SK-N-DZ (cell line): Measurements from ENCODE around the gene ZBTB7C.

Experiments used
- DNase-seq: peaks from one replicate; pipeline ENCODE4 v3.0.0-alpha.2; 2015; ENCODE audit warnings: low spot score

Gene ZBTB7C

GRCh38 chr18:48168861-48169260 is 240.3 kb downstream of the ZBTB7C start:
- no peak for DNase-seq

- DNase-seq, result no peak
These were observed 241.3 kb downstream of the ZBTB7C start for GRCh38 chr18:48167897-48168253.

GRCh38 chr18:48166336-48166875 is 242.8 kb downstream of the ZBTB7C start:
- no peak for DNase-seq

GRCh38 chr18:48165111-48165866 is 243.9 kb downstream of the ZBTB7C start:
- no peak for DNase-seq

- no peak for DNase-seq
These were observed 244.5 kb downstream of the ZBTB7C start for GRCh38 chr18:48164701-48165100.

DNA sequence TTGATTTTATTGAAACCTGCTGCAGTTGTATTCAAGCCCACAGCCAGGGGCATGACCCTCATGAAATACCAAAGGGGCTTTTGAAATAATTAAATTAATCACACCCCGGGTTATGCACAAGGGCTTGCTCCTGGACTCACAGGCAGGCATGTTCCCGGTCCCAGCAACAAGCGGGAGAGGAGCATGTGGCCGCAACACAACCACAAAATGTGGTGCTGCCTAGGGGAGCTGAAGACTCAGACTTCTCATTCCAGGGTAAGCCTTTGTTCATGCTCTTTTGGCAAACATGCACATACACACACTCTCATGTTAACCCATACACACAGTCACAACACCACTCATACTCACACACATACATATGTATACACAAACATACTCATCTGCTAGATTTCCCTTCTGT is 245.1 kb downstream of the ZBTB7C start:
- DNase-seq, result no peak

DNA sequence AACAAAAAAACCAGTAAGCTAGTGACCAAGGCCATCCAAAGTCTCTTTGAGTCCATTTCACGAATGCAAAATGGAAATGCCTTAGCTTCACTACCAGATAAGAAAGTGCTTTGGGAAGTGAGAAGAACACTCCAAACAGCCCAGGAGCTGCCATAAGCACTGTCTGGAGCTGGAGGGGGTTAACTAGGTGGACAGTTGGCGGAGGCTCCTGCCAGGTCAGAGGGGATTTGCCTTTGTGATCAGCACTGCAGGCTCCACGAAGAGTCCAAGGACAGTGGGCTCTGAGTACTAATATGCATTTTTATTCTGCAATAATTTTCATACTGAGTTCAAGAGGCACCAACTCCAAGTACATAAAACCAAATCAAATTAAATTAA is 245.5 kb downstream of the ZBTB7C start:
- DNase-seq, result no peak

DNA sequence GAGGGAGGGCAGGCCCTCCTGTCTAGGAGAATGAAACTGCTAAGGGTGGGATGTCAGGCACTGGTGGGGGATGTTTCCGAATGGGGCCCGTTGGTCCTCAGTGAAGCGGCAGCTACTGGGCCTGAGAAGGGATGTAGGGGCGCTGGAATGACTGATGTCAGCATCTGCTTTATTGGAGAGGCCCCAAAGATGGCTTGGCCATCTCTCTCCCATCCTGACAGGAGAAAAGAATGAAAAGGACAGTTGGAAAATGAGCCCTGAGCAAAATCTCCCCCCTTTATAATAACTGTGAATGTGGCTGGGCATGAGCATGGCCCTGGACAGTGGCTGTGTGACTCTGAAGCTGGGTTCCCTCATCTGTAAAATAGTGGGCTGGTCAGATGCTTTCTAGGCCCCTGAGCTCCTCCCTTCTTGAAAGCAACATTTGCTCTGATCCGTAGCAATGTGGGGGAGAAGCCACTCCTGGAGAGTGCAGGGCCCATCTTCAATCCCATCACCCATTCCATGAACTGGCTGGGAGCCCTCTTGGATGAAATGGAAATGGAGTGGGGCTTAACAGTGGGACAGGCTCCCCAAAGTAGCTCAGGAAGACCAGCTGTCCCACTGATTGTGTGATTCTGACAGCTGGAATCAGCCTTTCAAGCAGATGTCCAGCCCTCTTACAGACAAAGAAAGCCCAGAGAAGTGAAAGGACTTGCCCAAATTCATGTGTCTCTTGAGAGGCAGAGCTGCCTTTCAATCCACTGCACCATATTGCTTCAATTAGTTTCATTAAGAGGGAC is 246.0 kb downstream of the ZBTB7C start:
- no peak for DNase-seq

DNA sequence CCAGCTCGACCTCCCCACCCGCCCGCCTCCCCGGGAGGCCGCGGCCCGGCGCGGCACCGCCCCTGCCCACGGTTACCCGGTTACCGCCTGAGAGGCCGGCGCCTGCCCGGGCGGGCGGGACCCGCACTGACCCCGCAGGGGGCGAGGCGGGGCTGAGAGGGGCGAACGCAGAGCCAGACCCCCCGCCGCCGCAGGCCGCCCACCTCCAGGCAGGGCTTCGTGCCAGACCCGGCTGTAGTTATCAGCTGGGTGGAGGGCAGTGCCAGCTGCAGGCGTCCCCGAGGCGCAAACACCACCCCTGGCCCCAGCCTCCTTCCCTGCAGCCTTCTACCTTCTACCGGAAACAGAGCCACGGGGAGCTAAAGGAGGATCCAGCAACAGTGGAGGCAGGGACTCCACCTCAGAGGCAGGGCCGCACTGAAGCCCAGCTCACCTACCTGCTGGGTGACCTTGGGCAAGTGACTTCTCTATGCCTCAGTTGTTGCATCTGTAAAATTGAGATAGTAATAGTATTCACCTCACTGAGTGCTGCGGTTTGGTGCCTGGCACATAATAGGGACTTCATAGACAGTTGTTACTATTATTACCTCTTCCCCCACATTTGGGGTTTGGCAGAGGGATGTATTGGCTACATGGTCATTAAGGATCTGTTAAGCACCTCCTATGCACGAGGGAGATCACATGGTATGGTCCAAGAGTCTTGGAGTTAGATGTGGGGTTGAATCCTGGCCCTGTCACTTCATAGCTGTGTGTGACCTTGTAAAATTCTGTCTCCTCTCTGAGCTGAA is 247.1 kb downstream of the ZBTB7C start:
- DNase-seq, result no peak

- peak; percentile 9 for DNase-seq
These were observed 247.8 kb downstream of the ZBTB7C start for GRCh38 chr18:48161191-48161910.

GRCh38 chr18:48160622-48161021 is 248.6 kb downstream of the ZBTB7C start:
- DNase-seq, result no peak

GRCh38 chr18:48159816-48160215 is 249.4 kb downstream of the ZBTB7C start:
- DNase-seq, result no peak

- DNase-seq, result no peak
These were observed 250.5 kb downstream of the ZBTB7C start for GRCh38 chr18:48158721-48159120.

- no peak for DNase-seq
These were observed 251.2 kb downstream of the ZBTB7C start for GRCh38 chr18:48157956-48158355.

DNA sequence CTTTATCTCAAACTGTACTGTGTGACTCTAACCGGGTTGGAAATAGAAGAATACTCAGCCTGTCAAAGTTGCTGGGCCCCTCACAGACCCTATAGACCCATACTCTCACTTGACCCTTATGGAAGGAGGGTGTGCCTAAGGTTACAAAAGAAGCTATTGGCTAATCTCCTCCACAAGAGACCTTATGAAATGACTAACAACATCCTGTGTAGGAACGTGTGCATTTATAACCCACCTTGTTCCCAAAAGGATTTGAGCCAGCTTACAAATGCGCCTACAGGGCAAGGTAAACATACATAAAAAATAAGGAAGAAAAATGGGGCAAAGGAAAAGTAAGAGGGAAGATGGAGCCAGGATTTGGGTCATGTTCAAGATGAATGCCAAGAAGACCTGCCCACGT is 253.3 kb downstream of the ZBTB7C start:
- DNase-seq, result no peak

GRCh38 chr18:48154828-48155227 is 254.4 kb downstream of the ZBTB7C start:
- no peak for DNase-seq

- DNase-seq, result no peak
These were observed 255.3 kb downstream of the ZBTB7C start for GRCh38 chr18:48153613-48154481.

DNA sequence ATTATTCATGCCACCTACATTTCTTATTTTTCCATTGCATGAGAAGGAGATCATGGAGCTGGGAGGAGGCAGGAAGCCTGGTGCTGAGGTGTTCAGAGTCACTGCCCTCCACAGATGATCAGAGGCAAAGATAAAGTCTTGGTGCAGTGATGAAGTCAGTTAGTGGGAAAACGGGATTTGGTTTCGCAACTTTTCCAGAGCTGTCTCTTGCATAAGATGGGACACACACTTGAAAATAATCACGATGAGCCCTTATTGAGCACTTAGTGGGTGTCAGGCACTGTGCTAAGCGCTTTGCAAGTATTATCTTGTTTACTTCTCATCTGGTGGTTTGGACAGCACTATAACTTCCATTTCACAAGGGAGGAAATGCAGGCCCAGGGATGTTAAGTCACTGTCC is 256.6 kb downstream of the ZBTB7C start:
- DNase-seq, result no peak

DNA sequence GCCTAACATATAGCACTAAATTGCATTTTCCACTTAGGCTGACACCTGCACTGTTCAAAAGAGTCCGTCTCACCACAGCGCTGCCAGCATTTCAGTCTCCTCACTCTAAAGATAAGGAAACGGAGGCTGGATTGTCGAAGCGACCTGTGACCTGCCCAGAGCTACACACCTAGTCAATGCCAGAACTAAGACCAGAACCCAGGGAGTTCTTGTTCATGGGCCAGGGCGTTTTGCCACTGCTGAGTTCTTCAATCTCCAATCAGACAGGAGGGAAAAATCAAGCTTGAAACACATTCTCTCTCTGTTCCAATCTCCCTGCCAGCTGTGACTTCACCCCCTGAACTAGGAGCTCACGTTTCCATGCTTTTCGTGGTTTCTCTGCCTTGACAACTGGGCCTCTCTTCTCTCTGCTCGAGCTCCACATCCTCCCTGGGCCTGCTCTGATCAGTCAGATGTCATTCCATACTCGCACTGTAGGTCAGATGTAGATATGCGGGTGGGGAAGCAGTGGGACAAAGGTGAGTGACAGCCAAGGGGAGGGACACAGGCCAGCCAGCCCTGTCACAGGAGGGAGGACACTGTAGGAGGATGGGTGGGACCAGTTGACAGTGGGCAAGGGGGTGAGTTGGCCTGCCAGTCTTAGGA is 257.6 kb downstream of the ZBTB7C start:
- no peak for DNase-seq
